PC-3 (cell line): ENCODE results near the gene ORMDL1. TPM values are rescaled to one million over a fixed set of nuclear protein-coding genes. Genes with fewer than 3 reads are reported as not detected.

Source experiments
- ATAC-seq: fragments of 200-7000 bp; cut with Tn5 transposase; 2 replicates; pipeline ENCODE4 v1.9.1; 2020; ENCODE audit warnings: mild to moderate bottlenecking, moderate library complexity
- BruUV-seq: library from RNA; stranded (reverse); fragments of 400-500 nt; replicated peaks from 2 replicates; lab custom pipeline; 2021; lab: Mats Ljungman, UMichigan
- CTCF ChIA-PET: fragments of 300-600 bp; sonication (Branson Sonifier 250); formaldehyde crosslinking; loops from one replicate; lab custom pipeline; 2022; ENCODE audit warnings: antibody characterized with exemption; lab: Charles Lee
- POLR2A ChIA-PET: fragments of 300-600 bp; sonication (Branson Sonifier 250); formaldehyde crosslinking; loops from one replicate; lab custom pipeline; 2022; ENCODE audit warnings: antibody characterized with exemption; ENCODE audit not compliant: unreplicated experiment; lab: Charles Lee
- DNase-seq: peaks from one replicate; pipeline ENCODE4 v3.0.0-alpha.2; 2015
- H2AFZ ChIP-seq: fragments of 300-600 bp; sonication (generic); 2 replicates; pipeline ENCODE4 v1.6.0; 2016; ENCODE audit warnings: antibody characterized with exemption, low read length
- H3F3A ChIP-seq: fragments of 300-600 bp; sonication (generic); one replicate; pipeline ENCODE4 v1.6.0; 2017; ENCODE audit warnings: antibody characterized with exemption, low read length, control low read depth, mild to moderate bottlenecking; ENCODE audit not compliant: unreplicated experiment
- H3K27ac ChIP-seq: fragments of 300-600 bp; sonication (generic); 2 replicates; pipeline ENCODE4 v1.5.1; 2016; ENCODE audit warnings: mild to moderate bottlenecking, low read length
- H3K27me3 ChIP-seq: fragments of 300-600 bp; sonication (generic); 2 replicates; pipeline ENCODE4 v1.6.1; 2016; ENCODE audit warnings: low read length, mixed read lengths
- H3K36me3 ChIP-seq: fragments of 300-600 bp; sonication (generic); 2 replicates; pipeline ENCODE4 v1.6.1; 2016; ENCODE audit warnings: low read depth, mixed run types, low read length, mixed read lengths
- H3K4me1 ChIP-seq: fragments of 300-600 bp; sonication (generic); 2 replicates; pipeline ENCODE4 v1.5.1; 2016; ENCODE audit warnings: low read length; ENCODE audit not compliant: insufficient read depth
- H3K4me2 ChIP-seq: fragments of 300-600 bp; sonication (generic); 2 replicates; pipeline ENCODE4 v1.6.0; 2016; ENCODE audit warnings: low read length
- H3K4me3 ChIP-seq: fragments of 300-600 bp; sonication (generic); 2 replicates; pipeline ENCODE4 v1.5.1; 2016; ENCODE audit warnings: mild to moderate bottlenecking, low read length, mixed read lengths
- H3K79me2 ChIP-seq: fragments of 300-600 bp; sonication (generic); 2 replicates; pipeline ENCODE4 v1.6.1; 2017; ENCODE audit warnings: low read length, mixed read lengths
- H3K9ac ChIP-seq: fragments of 300-600 bp; sonication (generic); 2 replicates; pipeline ENCODE4 v1.6.0; 2016; ENCODE audit warnings: mild to moderate bottlenecking, low read length
- H3K9me2 ChIP-seq: fragments of 300-600 bp; sonication (generic); replicated peaks from 2 replicates; pipeline ENCODE4 v1.6.1; 2016; ENCODE audit warnings: mixed run types, low read length, mixed read lengths
- H3K9me3 ChIP-seq: fragments of 300-600 bp; sonication (generic); 2 replicates; pipeline ENCODE4 v1.6.1; 2016; ENCODE audit warnings: low read length, mixed read lengths
- H4K20me1 ChIP-seq: fragments of 300-600 bp; sonication (generic); 2 replicates; pipeline ENCODE4 v1.6.1; 2016; ENCODE audit warnings: low read length, mixed read lengths
- CTCF ChIP-seq: fragments of 300-600 bp; sonication (generic); conservative IDR thresholded peaks from 2 replicates; pipeline ENCODE4 v1.5.1; 2017; ENCODE audit warnings: antibody characterized with exemption, low read depth, mild to moderate bottlenecking, low read length
- EZH2 ChIP-seq: fragments of 300-600 bp; sonication (generic); IDR thresholded peaks from one replicate; pipeline ENCODE4 v1.6.1; 2017; ENCODE audit warnings: antibody characterized with exemption, mild to moderate bottlenecking, low read length; ENCODE audit not compliant: unreplicated experiment
- EZH2phosphoT487 ChIP-seq: fragments of 300-600 bp; sonication (generic); IDR thresholded peaks from 2 replicates; pipeline ENCODE4 v1.6.1; 2018; ENCODE audit warnings: mild to moderate bottlenecking, antibody characterized with exemption, low read length, borderline replicate concordance
- intact Hi-C: fragments of 100-400 bp; cut with micrococcal nuclease; formaldehyde crosslinking; loops from 2 replicates; pipeline ENCODE4 v1.9.0; 2023
- total RNA-seq: library from RNA; depleted of rRNA; stranded (reverse); fragments of >200 nt; gene quantifications from 2 replicates; pipeline ENCODE4 v1.2.3, GENCODE V29; 2014

The ORMDL1 gene
- total RNA-seq, 1 experiment from 2014 or later: 64.5 TPM

DNA sequence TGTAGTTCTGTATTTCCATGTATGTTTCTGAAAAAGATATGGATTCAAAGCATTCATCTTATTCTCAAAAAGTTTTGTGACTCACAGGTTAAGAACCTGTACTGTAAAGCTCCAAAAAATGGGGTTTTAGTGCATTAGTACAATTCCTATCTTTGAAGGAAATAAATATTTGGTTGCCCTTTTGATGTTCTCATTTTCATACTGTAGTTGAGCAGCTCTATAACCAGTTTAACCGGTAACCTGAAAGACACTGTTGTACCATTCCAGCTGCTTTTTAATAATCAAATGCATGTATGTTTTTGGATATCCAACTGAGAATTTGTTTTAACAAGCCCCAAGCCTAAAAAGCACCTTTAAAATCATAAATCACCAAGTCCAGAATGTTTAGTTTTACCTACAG, 11.9 kb downstream of the ORMDL1 start:
- no peaks in the 10 kb centered on the region for H3K4me1 ChIP-seq
- H3K9me2 ChIP-seq: no peaks in the 10 kb centered on the region
- no peak overlapping the region for H3K27ac ChIP-seq
- H4K20me1 ChIP-seq: no peaks in the 10 kb centered on the region
- ATAC-seq: no peak
- H2AFZ ChIP-seq: no peak overlapping the region
- H3K9me3 ChIP-seq: no peaks in the 10 kb centered on the region
- ChIA-PET POLR2A (no interaction called here), CTCF (interaction anchor here (0.7 kb wide), 1 partner anchor 461 kb away, joined by 3 read pairs; no protein-coding TSS in a partner anchor)
- no peaks in the 10 kb centered on the region for H3K27me3 ChIP-seq
- H3K79me2 ChIP-seq: no peaks in the 10 kb centered on the region
- no TSS peak for BruUV-seq
- intact Hi-C loops: no loop called here
- no peak overlapping the region for H3K4me3 ChIP-seq
- no peak overlapping the region for H3K9ac ChIP-seq
- H3K36me3 ChIP-seq: peaks cover 46% of the 10 kb centered on the region
- no peak for TF ChIP-seq CTCF
- no peak for TF ChIP-seq EZH2phosphoT487
- TF ChIP-seq EZH2: no peak
- H3K4me2 ChIP-seq: no peak overlapping the region
- H3F3A ChIP-seq: no peaks in the 10 kb centered on the region
- no peak for DNase-seq

DNA sequence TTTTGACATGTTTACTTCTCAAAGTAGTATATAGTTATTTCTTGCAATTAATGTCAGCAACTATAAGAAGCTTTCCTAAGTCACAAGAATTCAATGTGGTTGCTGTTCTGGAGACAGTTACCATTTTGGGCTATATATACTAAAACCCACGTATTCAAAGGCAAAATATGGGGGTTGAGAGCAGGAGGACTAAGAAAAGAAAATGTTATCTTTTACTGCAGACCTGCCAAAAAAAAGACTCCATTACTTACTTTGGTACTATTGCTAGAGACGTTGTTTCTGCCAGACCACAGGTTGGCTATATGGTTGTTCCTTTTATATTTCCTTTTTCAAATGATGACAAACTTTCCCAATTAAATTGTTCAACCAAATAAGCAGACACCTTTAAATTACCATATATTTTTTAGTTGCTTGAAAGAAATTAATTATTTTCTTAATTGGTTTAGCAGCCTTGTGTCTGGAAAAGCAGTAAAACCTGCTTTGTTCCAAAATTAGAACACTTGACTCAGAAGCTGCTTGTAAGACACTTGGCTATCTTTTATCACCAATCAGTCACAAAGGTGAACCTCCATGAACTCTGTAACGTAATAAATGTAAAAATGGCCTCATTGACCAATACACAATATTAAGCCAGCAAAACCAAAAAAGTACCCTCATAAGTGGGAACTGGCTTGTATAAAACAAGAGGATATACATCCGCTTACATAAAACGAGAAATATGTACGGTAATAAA, 13.4 kb downstream of the ORMDL1 start:
- Histone ChIP-seq H3K4me1 (no peaks in the 10 kb centered on the region), H4K20me1 (no peaks in the 10 kb centered on the region), H3K36me3 (peaks cover 45% of the 10 kb centered on the region), H3K4me3 (no peak overlapping the region), H3F3A (no peaks in the 10 kb centered on the region), H3K27me3 (no peaks in the 10 kb centered on the region), H3K9ac (no peak overlapping the region), H3K9me2 (no peaks in the 10 kb centered on the region), H3K4me2 (no peak overlapping the region), H2AFZ (no peak overlapping the region), H3K9me3 (no peaks in the 10 kb centered on the region), H3K79me2 (no peaks in the 10 kb centered on the region), H3K27ac (no peak overlapping the region)
- ChIA-PET POLR2A (no interaction called here), CTCF (no interaction called here)
- no TSS peak for BruUV-seq
- ATAC-seq (no peak), DNase-seq (no peak)
- TF ChIP-seq EZH2: no peak
- no peak for TF ChIP-seq EZH2phosphoT487
- no peak for TF ChIP-seq CTCF
- intact Hi-C loops: no loop called here
